ENCODE measurements around the gene DRAXIN. TPM values are rescaled to one million over a fixed set of nuclear protein-coding genes. Genes with fewer than 3 reads are reported as not detected.

DRAXIN gene
- total RNA-seq, 4 donors from 2014 or later = under 0.01 to 0.06 TPM; not detected in 2

- 100% methylated on average over 5 of the region's 7 CpGs for WGBS
- no peak for DNase-seq (ENCODE audit: extremely low spot score)
- Histone ChIP-seq H3K4me1 (peaks cover 4 to 8% (median 6%) of the 10 kb centered on the region in 4 donors), H3K27ac (replicated peaks in 1 of 4) (no peak overlapping the region), H3K36me3 (no peaks in the 10 kb centered on the region), H3K9me3 (no peaks in the 10 kb centered on the region), H3K4me3 (no peak overlapping the region), H3K27me3 (peaks cover 0 to 63% (median 10%) of the 10 kb centered on the region in 4 donors)
- intact Hi-C loops (cut with DNase I) = no loop called here
- TF ChIP-seq POLR2AphosphoS5 (IDR thresholded peaks at IDR 0.05) (no peak), CTCF (IDR thresholded peaks at IDR 0.05) (no peak), EP300 (IDR thresholded peaks at IDR 0.05) (no peak), POLR2A (IDR thresholded peaks at IDR 0.05; ENCODE audit: low read depth) (no peak)
Observed at GRCh38 chr1:11764519-11764918, 73.0 kb downstream of the DRAXIN start.

GRCh38 chr1:11765661-11766428 lies 74.3 kb downstream of the DRAXIN start:
- H3K27me3 ChIP-seq = peaks cover 0 to 57% (median 10%) of the 10 kb centered on the region in 4 donors
- intact Hi-C loops (cut with DNase I) = no loop called here
- no peak for DNase-seq (ENCODE audit: extremely low spot score)

GRCh38 chr1:11766429-11766776 lies 74.9 kb downstream of the DRAXIN start:
- intact Hi-C loops (cut with DNase I) = no loop called here
- WGBS = 81% methylated on average over 8 of the region's 14 CpGs
- Histone ChIP-seq H3K9me3 (no peaks in the 10 kb centered on the region), H3K4me3 (no peak overlapping the region), H3K36me3 (no peaks in the 10 kb centered on the region), H3K27me3 (peaks cover 0 to 51% (median 9%) of the 10 kb centered on the region in 4 donors), H3K27ac (replicated peaks in 1 of 4) (no peak overlapping the region), H3K4me1 (peaks cover 4 to 8% (median 6%) of the 10 kb centered on the region in 4 donors)
- DNase-seq (ENCODE audit: extremely low spot score) = no peak
- TF ChIP-seq POLR2AphosphoS5 (IDR thresholded peaks at IDR 0.05) (no peak), CTCF (IDR thresholded peaks at IDR 0.05) (no peak), EP300 (IDR thresholded peaks at IDR 0.05) (no peak), POLR2A (IDR thresholded peaks at IDR 0.05; ENCODE audit: low read depth) (no peak)

More at GRCh38 chr1:11765661-11766428, 74.3 kb downstream of the DRAXIN start:
- Histone ChIP-seq H3K27ac (replicated peaks in 1 of 4) (no peak overlapping the region), H3K4me3 (no peak overlapping the region), H3K36me3 (no peaks in the 10 kb centered on the region), H3K9me3 (no peaks in the 10 kb centered on the region), H3K4me1 (peaks cover 4 to 8% (median 6%) of the 10 kb centered on the region in 4 donors)
- no peak for TF ChIP-seq EP300 (IDR thresholded peaks at IDR 0.05)
- TF ChIP-seq CTCF (IDR thresholded peaks at IDR 0.05) = no peak
- TF ChIP-seq POLR2AphosphoS5 (IDR thresholded peaks at IDR 0.05) = no peak
- no peak for TF ChIP-seq POLR2A (IDR thresholded peaks at IDR 0.05; ENCODE audit: low read depth)
- 86% methylated on average over 7 of the region's 19 CpGs for WGBS

GRCh38 chr1:11767922-11768704 lies 76.6 kb downstream of the DRAXIN start:
- DNase-seq (ENCODE audit: extremely low spot score) = no peak
- no peaks in the 10 kb centered on the region for H3K4me1 ChIP-seq

More at GRCh38 chr1:11767922-11768704, 76.6 kb downstream of the DRAXIN start:
- WGBS = 75% methylated on average over 11 of the region's 16 CpGs
- Histone ChIP-seq H3K4me3 (no peak overlapping the region), H3K9me3 (no peaks in the 10 kb centered on the region), H3K27me3 (peaks cover 0 to 46% (median 0%) of the 10 kb centered on the region in 4 donors), H3K27ac (replicated peaks in 1 of 4) (no peak overlapping the region), H3K36me3 (no peaks in the 10 kb centered on the region)
- TF ChIP-seq EP300 (IDR thresholded peaks at IDR 0.05) (no peak), POLR2A (IDR thresholded peaks at IDR 0.05; ENCODE audit: low read depth) (no peak), POLR2AphosphoS5 (IDR thresholded peaks at IDR 0.05) (no peak), CTCF (IDR thresholded peaks at IDR 0.05) (no peak)
- intact Hi-C loops (cut with DNase I) = no loop called here
